Lung (tissue), 12 donors: ENCODE measurements around the gene FBXO36. TPM values are rescaled to one million over a fixed set of nuclear protein-coding genes. Genes with fewer than 3 reads are reported as not detected.

Experiments used
- ATAC-seq: fragments of 200-7000 bp; cut with Tn5 transposase; one replicate; pipeline ENCODE4 v1.9.1; 2020; ENCODE audit warnings: moderate number of reproducible peaks; ENCODE audit not compliant: insufficient read depth, low FRiP score
- DNase-seq, 3 donors: peaks; one replicate each; pipeline ENCODE4 v3.0.0-alpha.2; 2013 to 2017
- H3K27ac ChIP-seq, 2 donors: one replicate each; pipeline ENCODE4 v1.5.1; 2013; ENCODE audit warnings: mild to moderate bottlenecking in 2 of 2, moderate library complexity in 2 of 2, control low read depth in 1 of 2, inconsistent platforms in 1 of 2, low read depth in 1 of 2, low read length in 1 of 2
- H3K27me3 ChIP-seq, 3 donors: one replicate each; pipeline ENCODE4 v1.5.1; 2013; ENCODE audit warnings: low read length in 2 of 3; ENCODE audit not compliant: control insufficient read depth in 3 of 3, insufficient read depth in 3 of 3
- H3K36me3 ChIP-seq, 4 donors: one replicate each; pipeline ENCODE4 v1.5.1; 2013; ENCODE audit warnings: low read length in 4 of 4, mild to moderate bottlenecking in 1 of 4, moderate library complexity in 1 of 4; ENCODE audit not compliant: control insufficient read depth in 4 of 4, insufficient read depth in 4 of 4
- H3K4me1 ChIP-seq, 5 donors: one replicate each; pipeline ENCODE4 v1.5.1; 2013; ENCODE audit warnings: low read length in 5 of 5, mild to moderate bottlenecking in 2 of 5, moderate library complexity in 1 of 5; ENCODE audit not compliant: control insufficient read depth in 5 of 5, insufficient read depth in 5 of 5
- H3K4me3 ChIP-seq: one replicate; pipeline ENCODE4 v1.5.1; 2013; ENCODE audit warnings: mild to moderate bottlenecking, control low read depth, moderate library complexity
- H3K9ac ChIP-seq, 2 donors: one replicate each; pipeline ENCODE4 v1.5.1; 2013; ENCODE audit warnings: low read length in 2 of 2, control low read depth in 1 of 2; ENCODE audit not compliant: insufficient read depth in 1 of 2
- H3K9me3 ChIP-seq, 4 donors: one replicate each; pipeline ENCODE4 v1.5.1; 2013; ENCODE audit warnings: low read length in 3 of 4, mild to moderate bottlenecking in 1 of 4, moderate library complexity in 1 of 4; ENCODE audit not compliant: control insufficient read depth in 4 of 4, insufficient read depth in 3 of 4
- CTCF ChIP-seq: IDR thresholded peaks from 2 replicates; pipeline ENCODE4 v1.5.1; 2012; ENCODE audit warnings: mild to moderate bottlenecking; ENCODE audit errors: control extremely low read depth, extremely low read depth
- WGBS, 2 donors: extraction: QIAGEN DNeasy Blood & Tissue Kit; methylation state at CpG; one replicate each; pipeline ENCODE4 v1.1.7; 2013; 5-methylcytosine and 5-hydroxymethylcytosine counted together
- polyA plus RNA-seq, 2 donors: library from polyadenylated mRNA; stranded (reverse); fragments of 200-250 nt; gene quantifications; one replicate each; pipeline ENCODE4 v1.2.1, GENCODE V29; 2013
- total RNA-seq, 2 donors: library from RNA; depleted of rRNA in 1 of 2; stranded (reverse); fragments of >200 nt in 1 of 2; gene quantifications; one replicate each; pipeline ENCODE4 v1.2.1, GENCODE V29; 2014 to 2021
- donor health status: control.
- donor health status: control.
- donor health status: Bipolar disorder and iron deficiency.
- donor health status: healthy.
- donor health status: DM: yes; HTN: yes; CAD: no.

FBXO36 gene
- total and polyA plus RNA-seq, 4 donors = 2.2 to 9.3 (median 4.4) TPM

DNA sequence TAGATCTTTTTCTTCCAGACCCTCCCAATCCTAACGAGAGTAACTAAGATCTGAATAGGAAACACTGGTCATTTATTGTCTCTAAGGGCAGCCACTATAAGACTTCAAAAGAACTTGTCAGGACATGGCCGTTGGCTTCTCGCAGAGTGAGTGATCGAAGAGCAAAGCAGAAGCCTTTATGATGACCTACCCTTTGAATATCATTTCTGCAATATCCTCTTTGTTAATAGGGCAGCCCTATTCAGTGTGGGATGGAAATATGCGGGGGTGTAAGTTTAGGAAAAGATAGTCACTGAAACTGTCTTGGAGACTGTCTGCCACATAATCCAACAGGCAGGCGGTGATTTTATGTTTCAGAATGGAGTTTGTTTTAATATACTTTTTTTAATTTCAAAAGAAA lies 70.9 kb downstream of the FBXO36 start:
- DNase-seq (no peak), ATAC-seq (no peak)
- H3K27me3 ChIP-seq = no peaks in the 10 kb centered on the region
- WGBS, 2 donors = 91 to 93% methylated on average over 6 of the region's 6 CpGs
- H3K9me3 ChIP-seq = no peaks in the 10 kb centered on the region
- no peak for TF ChIP-seq CTCF
- H3K4me1 ChIP-seq = no peaks in the 10 kb centered on the region
- H3K4me3 ChIP-seq = no peak overlapping the region
- H3K36me3 ChIP-seq = no peaks in the 10 kb centered on the region
- H3K27ac ChIP-seq = no peak overlapping the region
- H3K9ac ChIP-seq = no peak overlapping the region

- no peak overlapping the region for H3K4me3 ChIP-seq
- H3K4me1 ChIP-seq = no peaks in the 10 kb centered on the region
- no peak for ATAC-seq
- H3K9me3 ChIP-seq = no peaks in the 10 kb centered on the region
- no peak overlapping the region for H3K27ac ChIP-seq
- no peak for TF ChIP-seq CTCF
- H3K36me3 ChIP-seq = peaks cover 0 to 1% (median 0%) of the 10 kb centered on the region in 4 donors
- 92 to 97% methylated on average over 4 of the region's 4 CpGs for WGBS, 2 donors
- DNase-seq = no peak
- H3K27me3 ChIP-seq = no peaks in the 10 kb centered on the region
- H3K9ac ChIP-seq = no peak overlapping the region
Measured at GRCh38 chr2:229996320-229996719, 74.0 kb downstream of the FBXO36 start.

GRCh38 chr2:229997565-229997964 lies 75.3 kb downstream of the FBXO36 start:
- ATAC-seq (no peak), DNase-seq (no peak)
- no peaks in the 10 kb centered on the region for H3K4me1 ChIP-seq
- no peaks in the 10 kb centered on the region for H3K27me3 ChIP-seq
- H3K27ac ChIP-seq = no peak overlapping the region
- no peak for TF ChIP-seq CTCF
- no peaks in the 10 kb centered on the region for H3K9me3 ChIP-seq
- no peak overlapping the region for H3K4me3 ChIP-seq
- 85 to 86% methylated on average over 3 of the region's 3 CpGs for WGBS, 2 donors
- no peak overlapping the region for H3K9ac ChIP-seq
- H3K36me3 ChIP-seq = peaks cover 0 to 1% (median 0%) of the 10 kb centered on the region in 4 donors
